Sigmoid colon (tissue), 4 donors: Measurements from ENCODE around the gene SMYD3.

Experiments
- CTCF ChIP-seq, 4 experiments: fragments of 450-650 bp in 3 of 4; fragments of 200-600 bp in 1 of 4; IDR thresholded peaks; one replicate each; pipeline ENCODE4 v1.5.1; 2016 to 2019; ENCODE audit warnings: antibody characterized with exemption in 4 of 4, mild to moderate bottlenecking in 3 of 4, moderate library complexity in 2 of 4
- POLR2A ChIP-seq, 2 donors: fragments of 450-650 bp; IDR thresholded peaks; one replicate each; pipeline ENCODE4 v1.6.1; 2016; ENCODE audit warnings: antibody characterized with exemption in 2 of 2, mild to moderate bottlenecking in 2 of 2, moderate library complexity in 2 of 2
- POLR2AphosphoS5 ChIP-seq, 4 donors: sonication (generic); formaldehyde crosslinking; IDR thresholded peaks; one replicate each; pipeline ENCODE4 v1.6.1; 2017; ENCODE audit warnings: antibody characterized with exemption in 4 of 4

- TF ChIP-seq POLR2A (IDR thresholded peaks at IDR 0.05) = no peak
- TF ChIP-seq CTCF (IDR thresholded peaks at IDR 0.05) = no peak
- no peak for TF ChIP-seq POLR2AphosphoS5 (IDR thresholded peaks at IDR 0.05)
Observed at GRCh38 chr1:245835386-245835785, 671.7 kb downstream of the SMYD3 start.
